Trophoblast cell (in vitro differentiated cells and primary cell): Measurements from ENCODE around the gene ZBED4.
A peak's percentile ranks its signal among the peaks of the same experiment; 100 is the strongest.

Source experiments
- DNase-seq, 2 donors: peaks; one replicate each; pipeline ENCODE4 v3.0.0-alpha.2; 2016
- H2AFZ ChIP-seq: 2 replicates; pipeline ENCODE4 v1.6.1; 2013; ENCODE audit warnings: low read length, moderate library complexity, mild to moderate bottlenecking; ENCODE audit not compliant: insufficient read depth, poor library complexity
- H2AK5ac ChIP-seq: 2 replicates; pipeline ENCODE4 v1.6.1; 2013; ENCODE audit warnings: mild to moderate bottlenecking, low read length
- H2BK120ac ChIP-seq: 2 replicates; pipeline ENCODE4 v1.6.1; 2013; ENCODE audit warnings: low read length, mild to moderate bottlenecking, moderate library complexity; ENCODE audit not compliant: insufficient read depth, poor library complexity
- H2BK12ac ChIP-seq: 2 replicates; pipeline ENCODE4 v1.6.1; 2013; ENCODE audit warnings: mild to moderate bottlenecking, low read length, moderate library complexity
- H2BK5ac ChIP-seq: 2 replicates; pipeline ENCODE4 v1.6.1; 2013; ENCODE audit warnings: low read length, low read depth, moderate library complexity, mild to moderate bottlenecking; ENCODE audit not compliant: poor library complexity
- H3K14ac ChIP-seq: 2 replicates; pipeline ENCODE4 v1.6.1; 2013; ENCODE audit warnings: mild to moderate bottlenecking, low read length
- H3K18ac ChIP-seq: 2 replicates; pipeline ENCODE4 v1.6.1; 2013; ENCODE audit warnings: mild to moderate bottlenecking, low read length
- H3K23ac ChIP-seq: 2 replicates; pipeline ENCODE4 v1.6.1; 2013; ENCODE audit warnings: low read length
- H3K27ac ChIP-seq: 2 replicates; pipeline ENCODE4 v1.5.1; 2013; ENCODE audit warnings: low read depth, mild to moderate bottlenecking, inconsistent platforms, low read length, moderate library complexity
- H3K27me3 ChIP-seq: 2 replicates; pipeline ENCODE4 v1.6.1; 2013; ENCODE audit warnings: inconsistent platforms, mild to moderate bottlenecking, low read length, moderate library complexity; ENCODE audit not compliant: insufficient read depth
- H3K36me3 ChIP-seq, 2 experiments: 1 replicate in 1 of 2; 2 replicates in 1 of 2; pipeline ENCODE4 v1.6.1; 2013; ENCODE audit warnings: low read length in 2 of 2, mild to moderate bottlenecking in 2 of 2, moderate library complexity in 1 of 2; ENCODE audit not compliant: insufficient read depth in 2 of 2, control insufficient read depth in 1 of 2
- H3K4ac ChIP-seq: 2 replicates; pipeline ENCODE4 v1.6.1; 2013; ENCODE audit warnings: low read depth, mild to moderate bottlenecking, low read length, moderate library complexity
- H3K4me1 ChIP-seq, 2 experiments: 1 replicate in 1 of 2; 2 replicates in 1 of 2; pipeline ENCODE4 v1.6.1; 2013; ENCODE audit warnings: low read length in 2 of 2, mild to moderate bottlenecking in 2 of 2, moderate library complexity in 1 of 2; ENCODE audit not compliant: insufficient read depth in 2 of 2, control insufficient read depth in 1 of 2
- H3K4me2 ChIP-seq: 2 replicates; pipeline ENCODE4 v1.6.1; 2013; ENCODE audit warnings: inconsistent platforms, mild to moderate bottlenecking, low read length, moderate library complexity
- H3K4me3 ChIP-seq: 2 replicates; pipeline ENCODE4 v1.5.1; 2013; ENCODE audit warnings: mild to moderate bottlenecking, low read depth, low read length, inconsistent platforms
- H3K79me1 ChIP-seq: one replicate; pipeline ENCODE4 v1.6.1; 2013; ENCODE audit warnings: low read length
- H3K79me2 ChIP-seq: 2 replicates; pipeline ENCODE4 v1.6.1; 2013; ENCODE audit warnings: low read length, mild to moderate bottlenecking; ENCODE audit not compliant: control insufficient read depth, insufficient read depth, poor library complexity
- H3K9ac ChIP-seq: 2 replicates; pipeline ENCODE4 v1.6.1; 2013; ENCODE audit warnings: mild to moderate bottlenecking, low read length
- H3K9me3 ChIP-seq: 2 replicates; pipeline ENCODE4 v1.6.1; 2013; ENCODE audit warnings: low read depth, mild to moderate bottlenecking, control low read depth, inconsistent platforms, low read length; ENCODE audit not compliant: insufficient read depth
- H4K12ac ChIP-seq: 2 replicates; pipeline ENCODE4 v1.6.1; 2013; ENCODE audit warnings: low read depth, mild to moderate bottlenecking, low read length, moderate library complexity
- H4K8ac ChIP-seq: 2 replicates; pipeline ENCODE4 v1.6.1; 2013; ENCODE audit warnings: low read depth, mild to moderate bottlenecking, low read length, moderate library complexity
- H4K91ac ChIP-seq: one replicate; pipeline ENCODE4 v1.6.1; 2013; ENCODE audit warnings: low read depth, mild to moderate bottlenecking, low read length, moderate library complexity
- WGBS: extraction: QIAGEN DNeasy Blood & Tissue Kit; methylation state at CpG from one replicate; pipeline ENCODE4 v1.1.7; 2013; ENCODE audit warnings: missing lambda C conversion rate; ENCODE audit not compliant: insufficient read length, insufficient coverage; ENCODE audit errors: extremely low coverage; 5-methylcytosine and 5-hydroxymethylcytosine counted together

Gene ZBED4

DNA sequence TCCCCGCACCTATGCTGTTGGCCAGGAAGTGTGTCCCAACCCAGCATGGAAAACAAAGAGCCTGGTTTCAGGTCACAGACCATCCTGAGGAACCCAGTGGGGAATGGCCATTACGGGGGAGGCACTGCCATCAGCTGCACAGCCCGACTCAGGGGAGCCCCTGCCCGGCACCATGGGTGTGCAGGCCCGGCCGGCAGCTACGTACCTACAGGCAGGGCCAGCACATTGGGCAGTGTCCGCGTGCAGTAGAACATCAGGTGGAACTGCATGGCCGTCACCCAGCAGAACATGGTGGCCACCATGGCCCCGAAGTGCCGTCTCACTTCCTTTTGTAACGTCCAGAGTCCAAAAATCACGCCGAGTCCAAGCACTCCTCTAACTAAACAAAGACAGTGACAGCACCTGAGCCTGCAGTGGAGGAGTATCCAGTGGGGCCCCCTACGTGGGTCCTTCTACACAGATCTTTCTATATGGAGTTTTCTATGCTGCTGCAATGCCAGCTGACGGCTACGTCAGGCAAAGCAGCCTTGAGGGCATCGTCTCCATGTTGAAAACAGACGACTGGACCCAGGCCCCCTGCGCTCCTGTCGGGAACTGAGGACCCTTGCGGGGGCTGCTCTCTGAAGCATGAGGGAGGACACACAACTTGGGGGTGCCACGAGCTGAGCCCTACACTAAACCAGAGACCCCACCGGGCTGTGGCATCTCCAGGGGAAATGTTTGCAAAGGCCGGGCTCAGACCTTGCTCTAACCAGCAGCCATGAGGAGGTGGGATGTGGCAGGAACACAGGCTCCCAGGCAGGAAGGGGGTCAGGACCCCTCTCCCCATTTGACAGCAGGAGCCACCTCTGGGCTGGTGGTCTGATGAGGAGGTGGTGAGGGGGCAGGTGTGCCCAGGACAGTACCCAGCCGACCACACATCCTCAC, 56.8 kb downstream of the ZBED4 start:
- Histone ChIP-seq H3K4me2 (no peak overlapping the region), H3K79me1 (no peaks in the 10 kb centered on the region), H3K23ac (no peak overlapping the region), H3K4me1 (no peaks in the 10 kb centered on the region), H3K9ac (no peak overlapping the region), H2AK5ac (no peak overlapping the region), H3K14ac (no peak overlapping the region), H3K27me3 (no peaks in the 10 kb centered on the region), H2BK120ac (no peak overlapping the region), H3K79me2 (no peaks in the 10 kb centered on the region), H4K12ac (no peak overlapping the region), H3K4ac (no peak overlapping the region), H2AFZ (no peak overlapping the region), H3K36me3 (peaks cover 40 to 46% of the 10 kb centered on the region in 2 experiments), H3K27ac (no peak overlapping the region), H4K91ac (no peak overlapping the region), H2BK5ac (no peak overlapping the region), H4K8ac (no peak overlapping the region), H3K4me3 (no peak overlapping the region), H3K18ac (no peak overlapping the region), H3K9me3 (no peaks in the 10 kb centered on the region), H2BK12ac (no peak overlapping the region)
- no CpG with 5 or more reads among the region's 27 CpGs for whole genome bisulfite sequencing
- DNase-seq: no peak

DNA sequence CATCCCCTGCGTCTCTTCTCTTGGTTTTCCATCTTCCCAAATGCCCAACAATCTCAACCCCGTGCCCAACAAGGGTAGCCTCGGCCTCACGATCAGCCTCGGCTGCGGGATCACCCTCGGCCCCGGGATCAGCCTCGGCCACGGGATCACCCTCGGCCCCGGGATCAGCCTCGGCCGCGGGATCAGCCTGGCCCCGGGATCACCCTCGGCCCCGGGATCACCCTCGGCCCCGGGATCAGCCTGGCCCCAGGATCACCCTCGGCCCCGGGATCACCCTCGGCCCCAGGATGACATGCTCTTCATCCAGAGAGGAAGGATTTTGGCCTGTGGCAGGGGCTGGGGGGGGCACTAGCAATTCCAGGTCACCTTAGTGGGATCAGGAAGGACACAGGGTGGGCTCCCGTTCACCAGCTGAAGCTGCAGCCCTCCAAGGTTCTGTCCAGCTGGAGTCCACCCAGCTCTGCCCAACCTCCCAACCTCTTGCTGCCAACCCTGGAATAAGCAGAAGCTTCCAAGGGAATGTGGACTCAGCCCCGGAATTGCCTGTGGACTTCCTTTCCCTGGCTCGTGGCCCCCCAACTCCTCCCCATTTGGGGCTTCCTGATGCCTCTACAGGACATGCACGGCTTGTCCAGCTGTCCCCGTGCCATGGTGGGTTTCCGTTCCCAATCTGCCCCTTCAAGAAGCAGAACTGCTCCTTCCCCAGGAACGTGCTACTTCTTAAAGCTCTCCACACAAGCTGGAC, 58.4 kb downstream of the ZBED4 start:
- H3K4me3 ChIP-seq: no peak overlapping the region
- H3K79me1 ChIP-seq: no peaks in the 10 kb centered on the region
- no peak overlapping the region for H3K14ac ChIP-seq
- no peak overlapping the region for H4K12ac ChIP-seq
- H3K4me2 ChIP-seq: no peak overlapping the region
- H3K9ac ChIP-seq: no peak overlapping the region
- no peak overlapping the region for H4K8ac ChIP-seq
- H2AFZ ChIP-seq: no peak overlapping the region
- no peaks in the 10 kb centered on the region for H3K9me3 ChIP-seq
- no peaks in the 10 kb centered on the region for H3K79me2 ChIP-seq
- no peak overlapping the region for H3K18ac ChIP-seq
- no peak overlapping the region for H4K91ac ChIP-seq
- no peak overlapping the region for H3K27ac ChIP-seq
- no peak overlapping the region for H2BK5ac ChIP-seq
- WGBS: no CpG with 5 or more reads among the region's 30 CpGs
- no peak overlapping the region for H2BK12ac ChIP-seq
- no peak overlapping the region for H2AK5ac ChIP-seq
- no peak for DNase-seq
- no peak overlapping the region for H2BK120ac ChIP-seq
- H3K23ac ChIP-seq: no peak overlapping the region
- peaks cover 35 to 45% of the 10 kb centered on the region in 2 experiments for H3K36me3 ChIP-seq
- H3K27me3 ChIP-seq: no peaks in the 10 kb centered on the region
- H3K4ac ChIP-seq: no peak overlapping the region
- peaks cover 0 to 3% of the 10 kb centered on the region in 2 experiments for H3K4me1 ChIP-seq

DNA sequence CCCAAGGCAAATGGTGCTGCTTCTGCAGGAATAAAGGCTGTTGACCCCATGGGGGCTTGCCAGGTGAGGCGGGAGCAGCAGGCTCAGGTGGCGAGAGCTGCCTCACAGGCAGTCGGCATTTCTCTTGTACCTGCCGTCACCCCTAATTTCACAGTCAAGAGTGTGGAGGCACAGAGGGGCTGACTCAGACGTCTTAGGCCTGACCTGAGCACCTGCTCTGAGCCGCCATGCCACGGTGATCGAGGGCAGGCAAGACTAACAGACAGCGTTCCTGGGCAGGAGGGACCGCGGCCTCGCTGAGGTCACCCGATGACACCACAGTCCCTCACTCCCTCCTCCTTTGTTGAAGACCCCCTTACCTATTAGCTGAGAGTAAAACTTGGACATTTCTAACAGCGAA, 59.4 kb downstream of the ZBED4 start:
- no peak overlapping the region for H2BK120ac ChIP-seq
- peaks cover 5% of the 10 kb centered on the region for H3K79me1 ChIP-seq
- H3K36me3 ChIP-seq: peaks cover 26 to 36% of the 10 kb centered on the region in 2 experiments
- H3K27me3 ChIP-seq: no peaks in the 10 kb centered on the region
- H3K23ac ChIP-seq: no peak overlapping the region
- H2AFZ ChIP-seq: no peak overlapping the region
- no peaks in the 10 kb centered on the region for H3K9me3 ChIP-seq
- peaks cover 3% of the 10 kb centered on the region for H3K79me2 ChIP-seq
- H3K9ac ChIP-seq: peak overlapping the region; percentile 51
- H3K4me3 ChIP-seq: no peak overlapping the region
- H3K18ac ChIP-seq: no peak overlapping the region
- H3K4me1 ChIP-seq: peaks cover 0 to 3% of the 10 kb centered on the region in 2 experiments
- DNase-seq: no peak
- H3K14ac ChIP-seq: no peak overlapping the region
- no peak overlapping the region for H3K4ac ChIP-seq
- H3K4me2 ChIP-seq: no peak overlapping the region
- no peak overlapping the region for H2BK12ac ChIP-seq
- WGBS: no CpG with 5 or more reads among the region's 14 CpGs
- H4K8ac ChIP-seq: no peak overlapping the region
- no peak overlapping the region for H2BK5ac ChIP-seq
- no peak overlapping the region for H4K12ac ChIP-seq
- H3K27ac ChIP-seq: no peak overlapping the region
- H4K91ac ChIP-seq: no peak overlapping the region
- no peak overlapping the region for H2AK5ac ChIP-seq

DNA sequence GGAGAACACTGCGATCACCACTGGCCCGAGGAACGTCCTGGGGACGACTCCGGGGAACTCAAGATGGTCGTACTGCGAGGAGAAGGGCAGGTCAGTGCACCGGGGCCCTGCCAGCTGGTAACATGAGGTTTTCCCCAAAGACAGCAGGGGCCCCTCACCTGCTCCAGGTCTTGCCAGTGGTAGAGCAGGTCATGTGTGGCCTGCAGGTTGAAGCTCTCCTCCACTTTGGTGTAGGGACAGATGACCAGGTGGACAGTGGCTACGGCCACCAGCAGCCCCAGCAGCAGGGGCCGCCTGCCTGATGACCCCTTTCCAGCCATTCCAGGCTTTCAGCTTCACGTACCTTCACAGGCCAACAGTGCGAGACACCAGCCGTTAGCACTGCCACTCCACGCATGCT, 59.8 kb downstream of the ZBED4 start:
- H2BK12ac ChIP-seq: no peak overlapping the region
- H3K79me1 ChIP-seq: peaks cover 7% of the 10 kb centered on the region
- H3K79me2 ChIP-seq: peaks cover 5% of the 10 kb centered on the region
- no peaks in the 10 kb centered on the region for H3K9me3 ChIP-seq
- no peak for DNase-seq
- peaks cover 0 to 3% of the 10 kb centered on the region in 2 experiments for H3K4me1 ChIP-seq
- peaks cover 25 to 35% of the 10 kb centered on the region in 2 experiments for H3K36me3 ChIP-seq
- no peak overlapping the region for H4K12ac ChIP-seq
- no peak overlapping the region for H3K4me2 ChIP-seq
- no peak overlapping the region for H3K18ac ChIP-seq
- H3K4me3 ChIP-seq: no peak overlapping the region
- peak overlapping the region; percentile 51 for H3K9ac ChIP-seq
- H3K27me3 ChIP-seq: no peaks in the 10 kb centered on the region
- no peak overlapping the region for H2BK5ac ChIP-seq
- H4K8ac ChIP-seq: no peak overlapping the region
- H3K27ac ChIP-seq: no peak overlapping the region
- H3K23ac ChIP-seq: no peak overlapping the region
- no peak overlapping the region for H2AK5ac ChIP-seq
- H2BK120ac ChIP-seq: no peak overlapping the region
- H3K4ac ChIP-seq: no peak overlapping the region
- no peak overlapping the region for H4K91ac ChIP-seq
- no CpG with 5 or more reads among the region's 14 CpGs for WGBS
- no peak overlapping the region for H3K14ac ChIP-seq
- H2AFZ ChIP-seq: no peak overlapping the region
